ENCODE measurements around the gene TPH1.

TPH1 gene

DNA sequence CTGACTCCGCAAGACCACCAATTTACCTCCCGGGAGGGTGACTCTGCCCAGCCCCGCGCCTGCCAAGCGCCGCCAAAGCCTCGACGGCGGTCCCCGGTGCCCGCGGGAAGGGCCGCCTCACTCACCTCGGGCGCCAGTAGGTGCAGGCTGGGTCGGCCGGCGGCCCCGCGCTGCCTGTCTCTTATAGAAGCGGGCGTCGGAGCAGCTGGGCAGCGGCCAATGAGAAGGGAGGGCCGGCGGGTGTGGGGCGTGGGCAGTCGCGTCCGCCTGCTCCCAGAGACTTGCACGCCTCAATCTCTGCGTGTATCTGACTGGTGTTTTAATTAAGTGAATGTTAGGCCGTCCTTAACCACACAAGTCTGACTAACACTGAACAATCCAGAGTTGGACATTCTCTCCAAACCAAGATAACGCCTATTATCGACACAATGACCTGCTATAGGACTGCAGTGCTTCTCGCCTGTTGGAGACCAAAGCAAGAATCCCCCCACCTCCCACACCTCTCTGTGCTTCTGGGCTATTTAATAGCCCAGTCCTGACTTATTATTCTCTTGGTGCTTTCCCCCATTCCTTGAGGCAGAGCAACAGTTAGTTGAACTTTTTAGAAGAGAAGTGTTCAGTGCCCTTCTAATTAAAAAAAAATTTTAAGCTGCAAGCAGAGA lies at the start of gene TPH1:
TSS of gene TPH1 (minus strand) at position 154 of the 662 bp plus-strand sequence. CDS start 5,507 bp downstream, outside the sequence.
- DNase-seq, result peak; percentile 84

GRCh38 chr11:18093959-18094358 lies 47.9 kb upstream of the TPH1 start:
- DNase-seq, result no peak

DNA sequence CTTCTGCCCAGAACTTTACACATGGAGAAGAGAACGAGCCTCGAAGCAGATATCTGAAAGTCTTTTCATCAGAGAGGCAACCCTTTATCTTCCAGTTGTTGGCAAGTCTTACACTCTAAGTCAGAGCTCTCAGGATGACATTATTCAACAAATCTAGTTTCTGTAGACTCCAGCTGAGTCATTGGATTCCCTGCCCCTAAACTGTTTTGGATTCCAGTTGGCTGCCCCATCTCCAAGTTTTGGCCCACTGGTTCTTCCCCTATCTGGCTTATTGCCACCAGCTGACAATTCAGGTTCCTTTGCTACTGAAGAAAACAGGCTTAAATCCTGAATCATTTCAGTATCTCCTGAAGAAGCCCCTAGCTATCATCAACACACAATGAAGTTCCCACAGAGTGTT lies 45.7 kb upstream of the TPH1 start:
- DNase-seq, result no peak

- DNase-seq, result no peak
Observed at GRCh38 chr11:18088966-18089365, 42.9 kb upstream of the TPH1 start.

DNA sequence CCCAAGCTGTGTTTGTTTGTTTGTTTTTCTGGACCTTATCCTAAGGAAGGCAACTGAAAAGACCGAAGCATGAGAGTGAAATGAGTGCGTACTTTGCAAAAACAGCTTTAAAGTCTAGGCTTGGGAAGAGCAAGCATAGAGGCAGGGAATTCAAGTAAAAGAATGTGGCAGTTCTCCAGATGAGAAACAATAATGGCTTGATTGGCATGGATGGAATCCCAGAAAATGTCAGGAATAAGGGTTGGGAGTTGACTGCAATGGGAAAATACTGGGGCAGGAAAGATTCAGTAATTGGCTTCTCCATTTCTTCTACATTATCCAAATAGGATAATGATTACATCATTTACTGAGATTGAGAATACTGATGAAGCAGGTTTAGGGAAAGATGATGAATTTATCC lies 42.3 kb upstream of the TPH1 start:
- no peak for DNase-seq

- DNase-seq, result no peak
Observed at GRCh38 chr11:18081551-18081950, 35.5 kb upstream of the TPH1 start.

GRCh38 chr11:18080451-18080850 lies 34.4 kb upstream of the TPH1 start:
- DNase-seq, result no peak

GRCh38 chr11:18078909-18079308 lies 32.8 kb upstream of the TPH1 start:
- no peak for DNase-seq

DNA sequence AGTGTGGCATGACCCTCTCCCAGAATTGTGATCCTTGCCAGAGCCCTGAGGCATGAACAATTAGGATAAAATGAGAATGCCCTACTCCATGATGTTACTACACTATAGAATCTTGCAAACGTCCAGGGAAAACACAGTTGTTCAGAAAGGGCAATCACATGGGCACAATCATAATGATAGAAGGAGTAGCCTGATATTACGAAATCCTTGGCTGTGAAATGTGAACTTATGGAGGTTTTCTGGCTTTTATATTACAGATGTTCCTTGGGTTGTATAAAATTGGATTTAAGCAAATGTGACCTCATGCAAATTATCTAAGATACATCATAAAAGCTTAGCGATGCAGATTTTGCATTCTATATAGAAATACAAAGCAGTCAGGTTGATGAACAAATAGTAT lies 29.4 kb upstream of the TPH1 start:
- no peak for DNase-seq

DNA sequence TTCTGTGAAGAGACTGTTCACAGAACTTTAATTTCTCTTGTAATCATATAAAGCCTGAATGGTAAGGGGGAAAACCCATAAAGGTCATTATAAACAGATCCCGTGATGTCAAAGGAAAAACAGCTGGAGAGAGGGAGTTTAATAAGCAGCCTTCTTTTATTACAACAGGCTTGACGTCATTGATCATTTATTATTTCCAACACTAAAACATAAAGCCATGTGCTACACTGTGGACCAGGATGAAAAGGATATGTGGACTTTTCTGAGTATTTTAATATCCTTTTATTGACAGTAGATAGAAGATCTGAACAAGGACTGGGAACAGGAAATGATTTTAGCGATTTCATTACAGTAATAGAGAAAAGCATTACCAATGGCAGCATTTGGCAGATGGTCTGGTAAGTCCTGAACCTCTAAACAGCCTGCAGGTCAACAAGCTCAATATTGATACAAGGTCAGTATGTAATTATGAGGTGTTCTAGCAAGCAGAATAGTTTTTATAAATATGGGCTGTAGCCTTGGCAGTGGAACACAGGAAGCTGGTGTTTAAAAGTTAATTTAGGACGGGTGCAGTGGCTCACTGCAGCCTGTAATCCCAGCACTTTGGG lies 25.1 kb upstream of the TPH1 start:
- DNase-seq, result no peak

GRCh38 chr11:18067372-18067771 lies 21.3 kb upstream of the TPH1 start:
- DNase-seq, result no peak

DNA sequence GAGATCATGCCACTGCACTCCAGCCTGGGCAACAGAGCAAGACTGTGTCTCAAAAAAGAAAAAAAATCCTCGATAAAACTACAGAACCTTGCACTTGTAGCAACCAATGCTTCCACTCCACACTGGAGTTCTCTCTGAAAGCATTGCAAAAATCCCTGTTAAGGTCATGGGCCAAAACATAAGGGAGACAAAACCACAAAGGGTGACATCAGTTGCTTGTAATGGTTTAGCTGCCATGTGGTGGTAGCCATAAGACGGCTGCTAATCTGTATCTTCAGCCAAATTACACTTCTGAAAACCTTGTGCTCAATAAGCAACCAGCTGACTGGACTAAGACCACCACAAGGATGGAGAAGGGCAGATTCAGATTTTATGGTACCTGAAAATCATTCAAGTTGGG lies 20.6 kb upstream of the TPH1 start:
- no peak for DNase-seq

DNA sequence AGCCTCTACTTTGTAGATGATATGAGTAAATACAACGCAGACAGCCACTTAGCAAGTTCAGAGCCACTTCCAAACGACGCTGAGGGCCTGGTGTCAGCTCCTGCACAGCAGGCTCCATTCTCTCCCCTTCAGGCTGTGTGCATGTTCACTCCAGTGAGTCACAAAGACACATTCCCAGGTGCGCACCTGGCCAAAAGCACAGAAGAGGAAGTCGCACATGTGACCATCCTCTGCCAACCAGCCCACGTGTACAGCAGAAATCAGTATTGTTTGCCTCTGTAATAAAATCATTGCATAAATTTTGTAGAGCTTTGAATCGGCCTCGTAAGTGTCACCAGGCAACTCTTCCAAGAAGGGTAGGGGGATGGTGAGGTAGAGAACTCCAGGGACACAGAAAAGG lies 19.5 kb upstream of the TPH1 start:
- no peak for DNase-seq

DNA sequence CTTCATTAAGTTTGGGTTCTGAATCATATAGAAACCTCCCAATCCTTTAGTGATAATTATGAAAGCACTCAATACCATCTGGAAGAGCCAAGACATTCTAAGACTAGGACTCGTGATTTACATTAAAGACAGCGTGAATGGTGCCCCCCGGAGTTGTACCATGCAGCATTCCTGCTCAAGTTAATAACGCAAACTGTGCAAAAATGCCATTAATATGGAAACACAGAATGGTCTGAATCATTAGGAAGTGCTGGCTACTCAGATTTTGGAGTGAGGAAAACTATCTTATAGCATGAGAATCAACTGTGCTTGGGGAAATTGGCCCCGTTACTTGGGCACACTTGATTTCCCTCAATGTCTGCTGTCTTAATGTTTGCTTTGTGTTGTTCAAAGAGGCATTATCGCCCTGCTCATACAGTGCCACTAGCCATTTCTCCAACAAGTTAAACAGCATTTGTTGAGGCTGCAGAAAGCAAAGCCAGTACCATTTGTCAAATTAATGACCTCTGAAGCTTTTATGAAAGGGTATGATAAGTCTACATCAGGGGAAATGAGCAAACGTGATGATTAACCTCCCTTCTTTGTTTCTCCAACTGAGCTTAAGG lies 18.5 kb upstream of the TPH1 start:
- DNase-seq, result no peak

DNA sequence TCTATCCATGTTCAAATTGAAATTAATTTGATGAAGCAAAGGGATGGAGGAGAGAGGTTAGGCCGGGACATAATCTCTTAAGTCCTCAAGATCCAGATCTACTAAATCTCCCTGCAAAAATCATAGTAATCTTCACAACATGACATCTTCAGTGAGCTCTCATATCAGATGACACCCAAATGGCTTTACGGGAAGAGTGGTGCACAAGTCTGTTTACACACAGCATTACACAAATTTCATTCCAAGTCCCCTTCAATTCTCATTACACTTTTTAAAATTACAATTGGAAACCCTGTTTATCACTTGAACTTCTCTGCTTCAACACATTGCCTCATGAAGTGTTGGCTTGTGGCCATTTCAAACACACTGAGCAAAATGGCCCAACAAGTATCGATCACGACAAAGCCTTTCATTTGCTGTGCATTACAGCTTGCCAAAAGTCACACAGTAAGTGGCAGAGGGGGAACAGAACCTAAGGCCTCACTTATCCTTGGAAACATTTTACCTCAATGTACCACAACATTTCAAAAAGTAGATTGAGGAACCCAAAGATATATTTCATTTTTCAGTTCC lies 17.9 kb upstream of the TPH1 start:
- no peak for DNase-seq

DNA sequence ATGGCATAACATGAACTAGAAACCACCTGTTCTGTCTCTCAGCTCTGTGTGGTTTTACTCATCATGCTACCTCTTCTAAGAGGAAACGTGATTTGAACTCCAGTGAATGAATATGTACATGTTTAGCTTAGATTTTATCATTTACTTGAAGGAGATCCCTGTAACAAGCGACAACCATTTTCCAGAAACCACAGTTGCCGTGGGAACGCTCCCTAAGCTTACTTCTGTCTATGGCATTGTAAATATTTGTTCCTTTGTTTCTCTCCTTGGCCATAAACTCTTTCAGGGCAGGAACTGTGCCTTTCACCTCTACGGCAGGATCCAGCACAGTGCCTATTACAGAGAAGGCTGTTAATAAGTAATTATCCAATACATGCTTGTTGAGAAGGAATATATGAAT lies 17.1 kb upstream of the TPH1 start:
- no peak for DNase-seq

DNA sequence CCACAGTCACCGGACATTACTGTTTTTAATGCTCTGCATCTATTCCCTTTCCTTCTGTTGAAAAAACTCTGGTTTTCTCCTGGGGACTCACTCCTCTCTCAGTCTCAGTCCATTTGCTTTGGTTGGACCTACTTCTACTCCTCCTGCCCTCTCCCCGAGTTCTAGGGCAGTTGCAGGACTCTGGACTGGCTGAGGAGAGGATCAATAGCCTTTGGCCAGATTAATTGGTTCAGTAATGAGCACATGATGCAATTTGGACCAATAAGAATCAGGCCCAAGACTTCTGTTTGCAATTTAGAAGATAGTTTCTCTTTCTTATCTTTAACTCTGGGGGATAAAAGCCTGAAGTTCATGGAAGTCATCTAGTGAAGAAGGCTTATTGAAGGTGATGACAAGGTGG lies 15.3 kb upstream of the TPH1 start:
- no peak for DNase-seq

DNA sequence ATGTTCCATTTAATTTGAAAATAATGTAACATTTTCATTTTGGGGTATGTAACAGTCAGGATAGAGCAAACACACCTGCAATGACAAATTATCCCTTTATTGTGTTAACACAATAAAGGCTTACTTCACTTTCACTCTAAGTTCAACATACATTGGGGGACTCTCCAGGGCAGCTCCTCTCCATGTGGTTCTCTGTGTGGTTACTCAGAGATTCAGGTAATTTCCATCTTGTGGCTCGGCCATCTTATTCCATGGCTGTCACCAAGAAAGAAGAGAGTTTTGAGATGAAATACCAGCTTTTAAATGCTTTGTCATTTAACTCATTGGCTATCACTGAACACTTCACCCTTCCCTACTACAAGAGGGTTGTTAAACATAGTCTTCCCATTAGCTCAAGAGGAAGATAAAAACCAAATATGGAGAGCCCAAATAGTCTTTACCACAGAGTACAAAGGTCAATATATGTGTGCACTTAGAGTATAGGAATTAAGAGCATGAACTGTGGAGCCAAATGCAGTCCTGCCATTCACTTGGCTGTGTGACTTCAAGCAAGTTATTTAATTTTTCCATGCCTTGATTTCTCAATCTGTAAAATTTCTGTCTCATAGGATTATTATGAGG lies 10.6 kb upstream of the TPH1 start:
- no peak for DNase-seq

DNA sequence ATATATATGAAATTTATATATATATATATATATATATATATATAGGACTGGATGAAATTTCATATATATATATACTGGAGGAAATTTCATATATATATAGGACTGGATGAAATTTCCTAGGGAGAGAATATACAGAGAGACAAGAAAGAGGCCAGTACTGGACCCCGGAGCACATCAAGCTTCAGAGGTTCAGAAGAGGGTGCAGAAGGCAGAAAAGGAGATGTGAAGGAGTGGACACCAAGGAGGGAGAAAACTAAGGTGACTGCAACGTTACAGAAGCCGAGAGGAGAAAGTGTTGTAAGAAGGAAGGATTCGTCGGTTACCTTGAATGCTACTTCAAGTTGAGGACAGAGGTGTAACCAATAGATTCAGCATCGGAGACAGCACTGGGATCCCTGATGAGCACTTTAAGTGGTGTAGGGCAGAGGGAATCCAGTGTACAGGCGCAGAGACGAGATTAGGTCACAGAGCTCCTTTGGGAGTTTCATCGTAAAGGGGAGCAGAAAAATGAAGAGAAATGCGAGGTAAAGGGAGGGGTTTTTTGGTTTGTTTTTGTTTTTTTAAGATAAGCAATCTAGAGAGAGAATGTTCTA lies 8.5 kb upstream of the TPH1 start:
- DNase-seq, result no peak

GRCh38 chr11:18050848-18051247 lies 4.8 kb upstream of the TPH1 start:
- no peak for DNase-seq

- DNase-seq, result no peak
Observed at GRCh38 chr11:18036456-18036855, 9.6 kb downstream of the TPH1 start.

- DNase-seq, result no peak
Observed at GRCh38 chr11:18027475-18027874, 18.6 kb downstream of the TPH1 start.

- no peak for DNase-seq
Observed at GRCh38 chr11:18022419-18022818, 23.6 kb downstream of the TPH1 start.
